ENCODE results near the gene ETV6.

Gene ETV6

GRCh38 chr12:11830307-11830801 lies 180.9 kb downstream of the ETV6 start:
- DNase-seq = peak; percentile 52 to 78 (median 68)

GRCh38 chr12:11832093-11832492 lies 182.6 kb downstream of the ETV6 start:
- DNase-seq = peak in 3 of 4 experiments; percentile 44 to 59 (median 58)

DNA sequence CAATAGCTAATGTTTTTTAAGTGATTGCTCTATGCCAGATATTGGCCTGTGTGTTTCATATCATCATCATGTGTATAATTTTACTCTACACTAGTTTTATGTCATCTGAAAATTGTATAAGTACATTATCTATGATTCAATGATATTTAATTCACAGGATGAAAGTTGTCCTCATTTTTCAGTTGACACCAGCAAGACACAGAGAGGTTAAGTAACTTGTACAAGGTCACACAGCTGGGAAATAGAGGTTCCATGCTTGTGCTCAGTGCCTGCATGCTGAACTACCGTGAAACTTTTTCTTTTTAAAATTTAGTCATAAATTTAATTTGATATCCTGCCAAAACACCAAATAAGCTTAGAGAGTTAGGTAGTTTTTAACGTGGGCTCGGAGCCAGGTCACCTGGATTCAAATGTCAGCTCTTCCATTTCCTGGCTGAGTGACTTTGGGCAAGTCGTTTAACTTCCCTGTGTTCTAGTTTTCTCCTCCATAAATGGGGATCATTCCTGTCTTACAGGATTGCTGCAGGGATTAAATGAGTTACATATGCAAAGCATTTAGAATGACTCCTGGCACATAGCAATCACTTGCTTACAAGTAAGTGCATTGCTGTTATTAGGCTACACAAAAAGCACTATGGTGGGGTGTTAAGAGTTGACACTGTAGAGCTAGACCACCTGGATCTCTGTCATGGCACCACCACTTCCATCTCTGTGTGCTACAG lies 183.9 kb downstream of the ETV6 start:
- no peak for DNase-seq

- peak; percentile 47 to 81 (median 60) for DNase-seq
These were observed 184.8 kb downstream of the ETV6 start for GRCh38 chr12:11834104-11834812.

DNA sequence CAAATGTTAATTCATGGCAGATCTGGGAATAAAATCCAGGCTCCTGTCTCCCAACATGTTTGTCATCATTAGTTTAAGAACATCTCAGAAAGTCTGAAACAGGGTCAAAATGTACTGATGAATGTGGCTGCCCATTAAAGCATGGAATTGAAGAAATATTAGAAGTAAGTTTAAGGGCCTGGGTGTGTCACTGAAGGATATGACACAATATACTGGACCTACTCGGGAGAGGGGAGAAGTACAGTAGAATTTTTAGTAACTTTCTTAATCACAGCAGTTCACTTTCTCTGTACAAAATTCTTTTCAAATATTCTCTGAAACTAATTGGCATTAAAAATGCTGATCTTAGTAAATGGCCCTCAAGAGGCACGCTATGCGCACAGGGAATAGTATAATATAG lies 185.5 kb downstream of the ETV6 start:
- DNase-seq = peak in 2 of 4 experiments; percentile 54 to 65

DNA sequence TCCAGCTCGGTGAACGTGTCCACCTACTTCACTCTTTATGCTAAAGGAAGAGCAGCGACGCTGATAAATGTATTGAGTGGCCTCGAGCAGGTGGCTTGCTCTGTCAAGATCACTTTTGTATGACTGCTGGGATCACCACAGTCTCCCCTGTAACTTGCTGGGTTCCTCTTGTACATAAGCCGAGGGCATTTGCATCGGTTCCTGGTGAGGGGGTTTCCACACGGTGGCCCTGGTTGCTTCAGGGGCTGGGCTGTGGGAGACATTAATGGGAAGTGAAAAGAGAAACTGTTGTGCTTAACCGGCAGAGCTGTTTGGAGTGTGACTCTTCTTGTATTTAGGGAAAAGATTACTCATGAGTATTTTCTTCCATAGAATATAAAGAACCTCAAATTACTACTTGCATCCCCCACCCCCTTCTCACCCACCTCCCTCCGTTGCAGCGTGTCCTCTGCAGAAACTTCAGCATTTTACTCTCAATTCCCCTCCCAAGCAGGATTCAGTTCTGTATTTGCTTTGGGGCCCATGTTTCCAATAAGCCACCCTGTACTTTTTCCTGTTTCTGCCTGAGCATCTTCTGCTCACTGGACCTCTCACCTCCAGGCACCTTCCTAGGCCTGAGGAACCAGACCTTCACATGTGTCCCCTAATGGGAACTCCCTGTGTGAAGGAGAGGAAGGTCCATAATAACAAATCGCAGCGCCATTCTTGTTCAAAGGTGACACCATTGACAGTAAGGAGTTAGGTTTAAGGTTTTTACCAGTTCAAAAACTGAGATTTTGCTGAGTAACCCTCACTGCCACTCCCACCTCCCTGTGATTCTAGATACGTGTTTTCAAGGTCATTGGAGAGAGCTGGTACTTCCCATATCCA lies 187.0 kb downstream of the ETV6 start:
- DNase-seq = peak; percentile 94 to 99 (median 96)

DNA sequence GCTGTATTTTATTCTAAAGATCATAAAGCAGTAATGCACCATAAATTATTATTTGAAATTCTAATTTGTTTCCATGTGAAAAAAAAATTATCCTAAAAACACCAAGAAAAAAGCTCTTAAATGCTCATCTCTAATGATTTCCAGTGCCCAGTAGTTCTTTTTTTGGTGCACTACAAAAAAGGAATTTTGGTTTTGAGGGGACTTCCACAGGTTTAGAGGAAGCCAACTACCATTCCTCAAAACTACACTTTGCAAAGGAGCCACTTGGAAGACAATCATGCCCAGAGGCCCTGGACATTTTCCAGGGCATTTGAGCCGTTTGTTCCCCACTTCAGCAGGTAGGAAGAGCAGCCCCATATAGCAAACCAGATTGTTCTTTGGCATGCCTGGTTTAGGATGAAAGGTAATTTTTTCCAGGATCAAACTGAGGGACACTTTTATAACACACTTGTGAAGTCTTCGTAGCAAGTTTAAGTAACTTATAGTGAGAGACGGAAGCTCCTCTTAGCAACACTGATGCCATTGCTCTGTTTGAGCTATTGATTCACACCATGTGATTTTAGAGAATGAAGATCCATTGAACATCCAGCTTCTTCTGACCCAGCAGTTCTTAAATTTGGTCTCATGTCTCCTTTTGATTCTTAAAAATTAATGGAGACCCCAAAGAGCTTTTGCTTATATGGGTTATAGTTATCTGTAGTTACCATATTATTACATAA lies 187.9 kb downstream of the ETV6 start:
- peak in 1 of 4 experiments; percentile 21 for DNase-seq

GRCh38 chr12:11838403-11838802 lies 188.9 kb downstream of the ETV6 start:
- DNase-seq = no peak

- peak; percentile 79 to 95 (median 87) for DNase-seq
These were observed 189.7 kb downstream of the ETV6 start for GRCh38 chr12:11839091-11839641.

- peak in 2 of 4 experiments; percentile 31 to 50 for DNase-seq
These were observed 190.9 kb downstream of the ETV6 start for GRCh38 chr12:11840366-11840765.

DNA sequence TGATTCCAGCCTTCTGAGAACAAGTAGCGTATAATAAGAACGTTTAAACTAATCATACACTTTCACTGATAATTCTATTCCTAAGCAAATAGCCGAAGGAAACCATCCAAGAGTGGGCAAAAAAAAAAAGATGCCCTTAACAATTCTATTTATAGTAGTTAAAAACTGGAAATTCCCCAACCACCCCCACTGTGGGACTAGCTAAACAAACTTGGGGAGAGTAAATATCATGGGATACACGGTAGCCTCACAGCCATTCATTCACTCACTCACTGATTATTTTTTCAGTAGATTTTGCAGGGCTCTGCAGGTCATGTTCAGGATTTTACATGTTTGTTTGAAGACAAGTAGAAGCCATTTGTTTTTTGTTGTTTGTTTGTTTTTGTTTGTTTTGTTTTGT lies 197.0 kb downstream of the ETV6 start:
- DNase-seq = peak in 2 of 4 experiments; percentile 34 to 48

DNA sequence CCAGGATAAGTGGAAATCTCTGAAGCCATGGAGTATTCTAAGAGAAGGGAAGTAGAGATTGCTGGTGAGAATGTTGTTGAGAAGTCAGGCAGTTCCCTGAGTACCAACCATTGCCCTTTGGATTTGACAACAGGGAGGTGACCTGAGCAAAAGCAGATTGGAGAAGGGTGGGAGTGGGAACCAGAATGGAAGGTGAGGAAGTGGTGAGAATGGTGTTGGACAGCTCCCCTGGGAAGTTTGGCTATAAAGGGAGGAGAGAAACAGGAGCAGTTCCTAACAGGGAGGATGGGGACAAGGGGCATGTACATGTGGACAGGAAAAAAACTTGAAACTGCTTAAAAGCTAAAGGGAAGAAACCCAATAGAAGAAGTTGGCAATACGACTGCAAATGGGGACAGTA lies 198.1 kb downstream of the ETV6 start:
- peak in 1 of 4 experiments; percentile 7 for DNase-seq

GRCh38 chr12:11849757-11850504 lies 200.5 kb downstream of the ETV6 start:
- no peak for DNase-seq

DNA sequence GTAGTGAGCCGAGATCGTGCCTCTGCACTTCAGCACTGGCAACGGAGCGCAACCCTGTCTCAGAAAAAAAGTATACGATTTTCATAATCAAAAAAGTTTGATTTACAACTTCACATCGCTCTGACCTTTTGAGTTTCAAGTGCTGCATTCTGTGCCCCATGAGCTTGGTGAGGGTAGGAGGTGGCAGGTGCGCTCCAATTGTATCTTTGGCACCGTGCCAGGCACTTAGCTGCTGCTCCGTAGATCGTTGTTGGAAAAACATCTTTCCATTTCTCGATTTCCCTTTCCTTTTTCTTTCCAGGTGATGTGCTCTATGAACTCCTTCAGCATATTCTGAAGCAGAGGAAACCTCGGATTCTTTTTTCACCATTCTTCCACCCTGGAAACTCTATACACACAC lies 203.7 kb downstream of the ETV6 start:
- DNase-seq = no peak

DNA sequence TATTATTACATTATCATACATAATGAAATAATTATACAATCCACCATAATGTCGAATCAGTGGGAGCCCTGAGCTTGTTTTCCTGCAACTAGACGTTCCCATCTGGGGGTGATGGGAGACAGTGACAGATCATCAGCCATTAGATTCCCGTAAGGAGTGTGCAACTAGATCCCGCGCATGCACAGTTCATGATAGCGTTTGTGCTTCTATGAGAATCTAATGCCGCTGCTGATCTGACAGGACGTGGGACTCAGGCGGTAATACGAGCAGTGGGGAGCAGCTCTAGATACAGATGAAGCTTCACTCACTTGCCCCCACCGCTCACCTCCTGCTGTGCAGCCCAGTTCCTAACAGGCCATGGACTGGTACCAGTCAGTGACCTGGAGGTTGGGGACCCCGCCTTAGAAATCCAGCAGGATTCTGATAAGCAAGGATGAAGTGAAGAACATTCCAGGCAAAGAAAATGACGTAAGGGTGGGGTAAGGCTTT lies 204.6 kb downstream of the ETV6 start:
- DNase-seq = no peak

DNA sequence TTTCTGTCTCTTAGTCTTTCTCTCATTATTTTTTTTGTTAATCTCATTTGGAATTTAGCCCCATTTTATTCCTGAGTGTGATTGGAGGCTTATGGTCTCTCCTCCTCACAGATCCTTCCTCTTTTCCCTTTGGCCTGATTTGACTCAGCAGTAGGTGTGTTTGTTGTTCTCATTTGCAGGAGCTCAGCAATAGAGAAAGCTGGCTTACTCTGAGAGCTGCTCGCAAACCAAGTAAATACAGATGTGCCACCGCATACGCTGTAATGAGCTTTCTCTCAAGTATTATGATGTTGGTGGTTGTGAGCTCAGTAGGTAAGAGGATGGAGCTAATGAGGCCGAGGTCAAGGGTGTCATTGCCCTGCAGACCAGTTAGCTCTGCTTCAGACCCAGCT lies 206.5 kb downstream of the ETV6 start:
- peak; percentile 58 to 81 (median 74) for DNase-seq

DNA sequence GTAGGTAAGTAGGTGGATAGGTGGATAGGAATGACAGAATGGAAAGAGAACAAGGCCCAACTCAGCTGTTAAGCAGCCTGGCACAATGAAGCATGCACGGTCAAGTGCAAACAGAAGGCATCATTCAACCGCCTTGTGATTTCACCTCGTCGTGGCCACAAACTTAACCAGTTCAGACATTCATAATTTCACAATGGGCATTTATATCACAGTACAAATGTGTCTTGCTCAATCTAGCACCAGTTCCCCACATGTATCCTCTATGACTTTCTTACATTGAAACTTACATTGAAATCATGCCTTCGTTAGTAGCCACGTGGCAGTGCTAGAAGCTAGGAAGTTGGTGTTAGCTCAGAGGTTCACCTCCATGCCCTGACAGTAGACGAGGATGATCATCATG lies 207.5 kb downstream of the ETV6 start:
- peak; percentile 84 to 94 (median 88) for DNase-seq

GRCh38 chr12:11859705-11860425 lies 210.4 kb downstream of the ETV6 start:
- no peak for DNase-seq

DNA sequence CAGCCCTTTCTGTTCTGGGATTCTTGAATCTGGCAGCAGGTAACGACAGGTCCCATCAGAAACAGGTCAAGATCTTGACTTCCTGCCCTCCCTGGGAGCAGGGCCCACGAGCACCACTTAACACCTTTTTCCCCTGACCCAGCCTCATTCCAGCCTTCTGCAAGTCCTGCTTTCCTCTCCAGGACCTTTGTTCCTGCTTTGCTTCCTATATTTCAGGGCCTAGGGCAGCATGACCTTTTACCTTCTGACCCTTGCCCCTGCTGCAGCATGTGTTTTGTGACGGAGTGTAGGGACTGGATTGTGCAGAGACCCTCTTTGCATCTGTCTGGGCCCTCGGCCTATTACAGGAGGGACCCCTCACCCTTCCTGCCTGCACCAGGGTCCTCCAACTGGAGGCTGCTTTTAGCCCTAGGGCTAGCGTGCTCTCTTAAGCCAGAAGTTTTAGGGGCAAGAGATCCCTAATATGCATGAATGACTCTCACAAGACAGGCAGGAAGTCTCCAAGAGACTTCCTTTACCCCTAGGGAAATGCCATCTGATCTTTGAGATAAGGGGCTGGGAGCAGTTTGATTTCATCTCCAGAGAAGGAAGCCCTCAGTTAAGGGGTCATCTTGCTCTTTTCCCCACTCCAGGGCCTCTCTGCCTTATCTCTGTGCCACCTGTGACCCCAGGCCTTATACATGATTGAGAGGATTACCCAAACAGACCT lies 211.8 kb downstream of the ETV6 start:
- DNase-seq = no peak

Measured in suppressor macrophage (primary cell).